IMR-90 (cell line): ENCODE data around the gene EXOC2. TPM values are rescaled to one million over a fixed set of nuclear protein-coding genes. Genes with fewer than 3 reads are reported as not detected.
A peak's percentile ranks its signal among the peaks of the same experiment; 100 is the strongest.

Experiments used
- ATAC-seq: fragments of 200-7000 bp; cut with Tn5 transposase; 2 replicates; pipeline ENCODE4 v1.9.1; 2020; ENCODE audit warnings: low read depth, mild to moderate bottlenecking, moderate library complexity
- BruUV-seq: library from RNA; stranded (reverse); fragments of 400-500 nt; replicated peaks from 2 replicates; lab custom pipeline; 2021; lab: Mats Ljungman, UMichigan
- CTCF ChIA-PET: fragments of 300-600 bp; formaldehyde crosslinking; extraction: SDS; loops from one replicate; lab custom pipeline; 2021; ENCODE audit warnings: antibody characterized with exemption; lab: Yijun Ruan, JAX
- POLR2A ChIA-PET: fragments of 300-600 bp; sonication (Branson Sonifier 250); formaldehyde crosslinking; loops from one replicate; lab custom pipeline; 2022; ENCODE audit warnings: antibody characterized with exemption; ENCODE audit not compliant: unreplicated experiment; lab: Charles Lee
- DNase-seq: peaks from one replicate; pipeline ENCODE4 v3.0.0; 2013
- H2AFZ ChIP-seq: replicated peaks from 2 replicates; pipeline ENCODE3; 2013; ENCODE audit warnings: low read length, mild to moderate bottlenecking; ENCODE audit not compliant: poor library complexity
- H2AK5ac ChIP-seq: 2 replicates; pipeline ENCODE4 v1.6.1; 2013; ENCODE audit warnings: low read depth, low read length, inconsistent platforms
- H2AK9ac ChIP-seq: replicated peaks from 2 replicates; pipeline ENCODE3; 2013; ENCODE audit warnings: mild to moderate bottlenecking, low read depth, low read length, moderate library complexity; ENCODE audit not compliant: poor library complexity
- H2BK120ac ChIP-seq: 2 replicates; pipeline ENCODE4 v1.6.1; 2013; ENCODE audit warnings: low read depth, low read length, inconsistent platforms
- H2BK15ac ChIP-seq: 3 replicates; pipeline ENCODE4 v1.6.1; 2013; ENCODE audit warnings: low read depth, low read length, inconsistent platforms
- H2BK20ac ChIP-seq: 2 replicates; pipeline ENCODE4 v1.6.1; 2013; ENCODE audit warnings: low read depth, mild to moderate bottlenecking, inconsistent platforms, low read length, moderate library complexity
- H2BK5ac ChIP-seq: 2 replicates; pipeline ENCODE4 v1.6.1; 2013; ENCODE audit warnings: mild to moderate bottlenecking, low read depth, low read length, inconsistent platforms; ENCODE audit not compliant: poor library complexity, severe bottlenecking
- H3K14ac ChIP-seq: replicated peaks from 2 replicates; pipeline ENCODE4 v1.6.1; 2013; ENCODE audit warnings: low read depth, low read length, inconsistent platforms
- H3K18ac ChIP-seq: 2 replicates; pipeline ENCODE4 v1.6.1; 2013; ENCODE audit warnings: low read depth, low read length, control low read depth
- H3K23ac ChIP-seq: 2 replicates; pipeline ENCODE4 v1.6.1; 2013; ENCODE audit warnings: low read depth, low read length, inconsistent platforms
- H3K27ac ChIP-seq: 2 replicates; pipeline ENCODE4 v1.5.1; 2013; ENCODE audit warnings: mild to moderate bottlenecking, control low read depth, low read length; ENCODE audit not compliant: insufficient read depth
- H3K27me3 ChIP-seq: 2 replicates; pipeline ENCODE4 v1.6.1; 2013; ENCODE audit warnings: low read length; ENCODE audit not compliant: control insufficient read depth, insufficient read depth
- H3K36me3 ChIP-seq: 2 replicates; pipeline ENCODE4 v1.6.1; 2013; ENCODE audit warnings: low read length, mixed read lengths; ENCODE audit not compliant: control insufficient read depth, insufficient read depth
- H3K4ac ChIP-seq: 2 replicates; pipeline ENCODE4 v1.6.1; 2013; ENCODE audit warnings: low read depth, low read length, inconsistent platforms
- H3K4me1 ChIP-seq: 2 replicates; pipeline ENCODE4 v1.6.1; 2013; ENCODE audit warnings: low read length, mixed read lengths; ENCODE audit not compliant: control insufficient read depth, insufficient read depth
- H3K4me2 ChIP-seq: 2 replicates; pipeline ENCODE4 v1.6.1; 2013; ENCODE audit warnings: low read depth, mild to moderate bottlenecking, control low read depth, low read length, moderate library complexity
- H3K4me3 ChIP-seq: 2 replicates; pipeline ENCODE4 v1.5.1; 2013; ENCODE audit warnings: low read depth, mild to moderate bottlenecking, control low read depth, low read length, moderate library complexity; ENCODE audit not compliant: insufficient read depth
- H3K56ac ChIP-seq: 2 replicates; pipeline ENCODE4 v1.6.1; 2013; ENCODE audit warnings: low read length, inconsistent platforms; ENCODE audit not compliant: insufficient read depth; ENCODE audit errors: extremely low read depth
- H3K79me1 ChIP-seq, 2 experiments: 2 replicates each; pipeline ENCODE4 v1.6.1; 2013; ENCODE audit warnings: low read length in 2 of 2, inconsistent platforms in 1 of 2, low read depth in 1 of 2
- H3K9ac ChIP-seq: 2 replicates; pipeline ENCODE4 v1.6.1; 2013; ENCODE audit warnings: low read depth, low read length, control low read depth
- H3K9me1 ChIP-seq: 2 replicates; pipeline ENCODE4 v1.6.1; 2013; ENCODE audit warnings: low read length, inconsistent platforms; ENCODE audit not compliant: insufficient read depth
- H3K9me3 ChIP-seq: 2 replicates; pipeline ENCODE4 v1.6.1; 2013; ENCODE audit warnings: low read length; ENCODE audit not compliant: control insufficient read depth, insufficient read depth
- H4K20me1 ChIP-seq: 2 replicates; pipeline ENCODE4 v1.6.1; 2013; ENCODE audit warnings: low read length, inconsistent platforms; ENCODE audit not compliant: insufficient read depth
- H4K5ac ChIP-seq: 2 replicates; pipeline ENCODE4 v1.6.1; 2013; ENCODE audit warnings: mild to moderate bottlenecking, low read depth, low read length, control low read depth
- H4K8ac ChIP-seq, 2 experiments: 2 replicates each; pipeline ENCODE4 v1.6.1; 2013; ENCODE audit warnings: low read depth in 2 of 2, low read length in 2 of 2, control low read depth in 1 of 2, inconsistent platforms in 1 of 2
- H4K91ac ChIP-seq: 2 replicates; pipeline ENCODE4 v1.6.1; 2013; ENCODE audit warnings: low read depth, low read length, inconsistent platforms; ENCODE audit not compliant: insufficient read depth
- MXI1 ChIP-seq: IDR thresholded peaks from 2 replicates; pipeline ENCODE4 v1.6.1; 2012; ENCODE audit warnings: low read depth, mild to moderate bottlenecking, low read length, moderate library complexity, borderline replicate concordance
- WGBS, 2 experiments: methylation state at CpG; one replicate each; pipeline versions ENCODE4 v1.1.5 to v1.1.7; 2013; ENCODE audit warnings: missing lambda C conversion rate in 2 of 2; ENCODE audit not compliant: insufficient read length in 1 of 2; ENCODE audit errors: extremely low coverage in 2 of 2; 5-methylcytosine and 5-hydroxymethylcytosine counted together
- dilution Hi-C: fragments of 300-500 bp; cut with HindIII; formaldehyde crosslinking; loops from one replicate; pipeline ENCODE4 v1.14.3; 2018; ENCODE audit warnings: low sequenced_read_pairs; ENCODE audit not compliant: unreplicated experiment
- in situ Hi-C: fragments of 300-500 bp; cut with MboI; formaldehyde crosslinking; loops from 3 replicates; pipeline ENCODE4 v1.14.3; 2019; ENCODE audit warnings: low sequenced_read_pairs, inconsistent platforms, mixed read lengths
- intact Hi-C: fragments of 100-400 bp; cut with micrococcal nuclease; formaldehyde crosslinking; loops from 2 replicates; pipeline ENCODE4 v1.10.0; 2022
- polyA plus RNA-seq, 3 experiments: library from polyadenylated mRNA; depleted of rRNA; stranded (reverse); fragments of >200 nt; gene quantifications; 2 replicates each; pipeline ENCODE4 v1.2.3, GENCODE V29; 2012; ENCODE audit warnings: low replicate concordance in 1 of 3
- total RNA-seq: library from RNA; depleted of rRNA; stranded (reverse); fragments of >200 nt; gene quantifications from 2 replicates; pipeline ENCODE4 v1.2.3, GENCODE V29; 2012
- TF ChIP-seq, protein P1 (sequence below): conservative IDR thresholded peaks from 2 replicates; pipeline ENCODE4 v1.5.1; 2012; ENCODE audit warnings: mild to moderate bottlenecking, low read depth, low read length, improper control_type of control experiment

The EXOC2 gene
- total and polyA plus RNA-seq, 2 of the 4 experiments (the other 2 are of a cell fraction), result 13.1 to 37.3 TPM

DNA sequence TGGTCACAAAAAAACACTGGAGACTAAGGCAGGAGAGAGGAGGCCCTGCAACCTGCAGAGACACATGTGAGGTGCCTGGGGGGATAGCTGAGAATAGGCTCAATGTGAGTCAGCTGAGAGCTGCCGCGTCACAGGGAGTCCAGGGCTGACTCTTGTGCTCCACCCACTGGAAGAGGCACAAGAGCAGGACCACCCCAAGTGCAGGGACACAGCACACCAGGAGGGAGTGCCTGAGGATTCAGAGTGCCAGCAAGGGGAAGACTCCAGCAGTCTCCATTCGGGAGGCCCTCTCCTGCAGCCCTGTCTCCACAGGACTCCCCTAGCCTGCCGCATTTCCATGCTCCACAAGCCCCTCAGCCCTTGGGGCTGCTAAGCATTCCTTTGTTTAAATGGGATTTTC, 141.5 kb downstream of the EXOC2 start:
- Histone ChIP-seq H3K9me3 (no peaks in the 10 kb centered on the region), H3K23ac (no peak overlapping the region), H3K56ac (no peak overlapping the region), H3K4me1 (no peaks in the 10 kb centered on the region; the same call in 1 of the 2 replicates), H3K4me2 (no peak overlapping the region), H2AFZ (no peak overlapping the region), H2BK20ac (no peak overlapping the region), H4K5ac (no peak overlapping the region), H3K9me1 (no peaks in the 10 kb centered on the region), H2AK9ac (no peak overlapping the region), H4K8ac (no peak overlapping the region), H3K4me3 (no peak overlapping the region), H3K4ac (no peak overlapping the region), H2BK120ac (no peak overlapping the region), H4K91ac (no peak overlapping the region), H3K79me1 (no peaks in the 10 kb centered on the region), H3K9ac (no peak overlapping the region), H3K14ac (no peak overlapping the region), H3K27ac (no peak overlapping the region), H4K20me1 (no peaks in the 10 kb centered on the region), H3K18ac (no peak overlapping the region), H3K27me3 (no peaks in the 10 kb centered on the region), H2BK5ac (no peak overlapping the region), H3K36me3 (peaks cover 16% of the 10 kb centered on the region), H2AK5ac (no peak overlapping the region), H2BK15ac (no peak overlapping the region)
- intact Hi-C loops (no loop called here), dilution Hi-C loops (no loop called here), in situ Hi-C loops (no loop called here)
- POLR2A ChIA-PET, result no interaction called here
- TF ChIP-seq, protein P1, sequence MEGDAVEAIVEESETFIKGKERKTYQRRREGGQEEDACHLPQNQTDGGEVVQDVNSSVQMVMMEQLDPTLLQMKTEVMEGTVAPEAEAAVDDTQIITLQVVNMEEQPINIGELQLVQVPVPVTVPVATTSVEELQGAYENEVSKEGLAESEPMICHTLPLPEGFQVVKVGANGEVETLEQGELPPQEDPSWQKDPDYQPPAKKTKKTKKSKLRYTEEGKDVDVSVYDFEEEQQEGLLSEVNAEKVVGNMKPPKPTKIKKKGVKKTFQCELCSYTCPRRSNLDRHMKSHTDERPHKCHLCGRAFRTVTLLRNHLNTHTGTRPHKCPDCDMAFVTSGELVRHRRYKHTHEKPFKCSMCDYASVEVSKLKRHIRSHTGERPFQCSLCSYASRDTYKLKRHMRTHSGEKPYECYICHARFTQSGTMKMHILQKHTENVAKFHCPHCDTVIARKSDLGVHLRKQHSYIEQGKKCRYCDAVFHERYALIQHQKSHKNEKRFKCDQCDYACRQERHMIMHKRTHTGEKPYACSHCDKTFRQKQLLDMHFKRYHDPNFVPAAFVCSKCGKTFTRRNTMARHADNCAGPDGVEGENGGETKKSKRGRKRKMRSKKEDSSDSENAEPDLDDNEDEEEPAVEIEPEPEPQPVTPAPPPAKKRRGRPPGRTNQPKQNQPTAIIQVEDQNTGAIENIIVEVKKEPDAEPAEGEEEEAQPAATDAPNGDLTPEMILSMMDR, result 0 out of 2 replicates have a peak, but pooled peaks have one; percentile 9
- TF ChIP-seq MXI1, result no peak
- WGBS, 2 experiments, result 79% methylated on average over 2 of the region's 4 CpGs; no CpG with 5 or more reads in 1 of the 2 experiments
- BruUV-seq, result no TSS peak
- peak; percentile 51 for DNase-seq
- ATAC-seq, result peak; percentile 44; the same call in 1 of the 2 replicates
- CTCF ChIA-PET, result no interaction called here
